IMR-90 (cell line): ENCODE measurements around the gene CLEC16A. TPM values are rescaled to one million over a fixed set of nuclear protein-coding genes. Genes with fewer than 3 reads are reported as not detected.

Experiments used
- ATAC-seq: fragments of 200-7000 bp; cut with Tn5 transposase; 2 replicates; pipeline ENCODE4 v1.9.1; 2020; ENCODE audit warnings: low read depth, mild to moderate bottlenecking, moderate library complexity
- BruUV-seq: library from RNA; stranded (reverse); fragments of 400-500 nt; replicated peaks from 2 replicates; lab custom pipeline; 2021; lab: Mats Ljungman, UMichigan
- CTCF ChIA-PET: fragments of 300-600 bp; formaldehyde crosslinking; extraction: SDS; loops from one replicate; lab custom pipeline; 2021; ENCODE audit warnings: antibody characterized with exemption; lab: Yijun Ruan, JAX
- POLR2A ChIA-PET: fragments of 300-600 bp; sonication (Branson Sonifier 250); formaldehyde crosslinking; loops from one replicate; lab custom pipeline; 2022; ENCODE audit warnings: antibody characterized with exemption; ENCODE audit not compliant: unreplicated experiment; lab: Charles Lee
- DNase-seq: peaks from one replicate; pipeline ENCODE4 v3.0.0; 2013
- H2AFZ ChIP-seq: replicated peaks from 2 replicates; pipeline ENCODE3; 2013; ENCODE audit warnings: low read length, mild to moderate bottlenecking; ENCODE audit not compliant: poor library complexity
- H2AK5ac ChIP-seq: 2 replicates; pipeline ENCODE4 v1.6.1; 2013; ENCODE audit warnings: low read depth, low read length, inconsistent platforms
- H2AK9ac ChIP-seq: replicated peaks from 2 replicates; pipeline ENCODE3; 2013; ENCODE audit warnings: mild to moderate bottlenecking, low read depth, low read length, moderate library complexity; ENCODE audit not compliant: poor library complexity
- H2BK120ac ChIP-seq: 2 replicates; pipeline ENCODE4 v1.6.1; 2013; ENCODE audit warnings: low read depth, low read length, inconsistent platforms
- H2BK15ac ChIP-seq: 3 replicates; pipeline ENCODE4 v1.6.1; 2013; ENCODE audit warnings: low read depth, low read length, inconsistent platforms
- H2BK20ac ChIP-seq: 2 replicates; pipeline ENCODE4 v1.6.1; 2013; ENCODE audit warnings: low read depth, mild to moderate bottlenecking, inconsistent platforms, low read length, moderate library complexity
- H2BK5ac ChIP-seq: 2 replicates; pipeline ENCODE4 v1.6.1; 2013; ENCODE audit warnings: mild to moderate bottlenecking, low read depth, low read length, inconsistent platforms; ENCODE audit not compliant: poor library complexity, severe bottlenecking
- H3K14ac ChIP-seq: replicated peaks from 2 replicates; pipeline ENCODE4 v1.6.1; 2013; ENCODE audit warnings: low read depth, low read length, inconsistent platforms
- H3K18ac ChIP-seq: 2 replicates; pipeline ENCODE4 v1.6.1; 2013; ENCODE audit warnings: low read depth, low read length, control low read depth
- H3K23ac ChIP-seq: 2 replicates; pipeline ENCODE4 v1.6.1; 2013; ENCODE audit warnings: low read depth, low read length, inconsistent platforms
- H3K27ac ChIP-seq: 2 replicates; pipeline ENCODE4 v1.5.1; 2013; ENCODE audit warnings: mild to moderate bottlenecking, control low read depth, low read length; ENCODE audit not compliant: insufficient read depth
- H3K27me3 ChIP-seq: 2 replicates; pipeline ENCODE4 v1.6.1; 2013; ENCODE audit warnings: low read length; ENCODE audit not compliant: control insufficient read depth, insufficient read depth
- H3K36me3 ChIP-seq: 2 replicates; pipeline ENCODE4 v1.6.1; 2013; ENCODE audit warnings: low read length, mixed read lengths; ENCODE audit not compliant: control insufficient read depth, insufficient read depth
- H3K4ac ChIP-seq: 2 replicates; pipeline ENCODE4 v1.6.1; 2013; ENCODE audit warnings: low read depth, low read length, inconsistent platforms
- H3K4me1 ChIP-seq: 2 replicates; pipeline ENCODE4 v1.6.1; 2013; ENCODE audit warnings: low read length, mixed read lengths; ENCODE audit not compliant: control insufficient read depth, insufficient read depth
- H3K4me2 ChIP-seq: 2 replicates; pipeline ENCODE4 v1.6.1; 2013; ENCODE audit warnings: low read depth, mild to moderate bottlenecking, control low read depth, low read length, moderate library complexity
- H3K4me3 ChIP-seq: 2 replicates; pipeline ENCODE4 v1.5.1; 2013; ENCODE audit warnings: low read depth, mild to moderate bottlenecking, control low read depth, low read length, moderate library complexity; ENCODE audit not compliant: insufficient read depth
- H3K56ac ChIP-seq: 2 replicates; pipeline ENCODE4 v1.6.1; 2013; ENCODE audit warnings: low read length, inconsistent platforms; ENCODE audit not compliant: insufficient read depth; ENCODE audit errors: extremely low read depth
- H3K79me1 ChIP-seq, 2 experiments: 2 replicates each; pipeline ENCODE4 v1.6.1; 2013; ENCODE audit warnings: low read length in 2 of 2, inconsistent platforms in 1 of 2, low read depth in 1 of 2
- H3K9ac ChIP-seq: 2 replicates; pipeline ENCODE4 v1.6.1; 2013; ENCODE audit warnings: low read depth, low read length, control low read depth
- H3K9me1 ChIP-seq: 2 replicates; pipeline ENCODE4 v1.6.1; 2013; ENCODE audit warnings: low read length, inconsistent platforms; ENCODE audit not compliant: insufficient read depth
- H3K9me3 ChIP-seq: 2 replicates; pipeline ENCODE4 v1.6.1; 2013; ENCODE audit warnings: low read length; ENCODE audit not compliant: control insufficient read depth, insufficient read depth
- H4K20me1 ChIP-seq: 2 replicates; pipeline ENCODE4 v1.6.1; 2013; ENCODE audit warnings: low read length, inconsistent platforms; ENCODE audit not compliant: insufficient read depth
- H4K5ac ChIP-seq: 2 replicates; pipeline ENCODE4 v1.6.1; 2013; ENCODE audit warnings: mild to moderate bottlenecking, low read depth, low read length, control low read depth
- H4K8ac ChIP-seq, 2 experiments: 2 replicates each; pipeline ENCODE4 v1.6.1; 2013; ENCODE audit warnings: low read depth in 2 of 2, low read length in 2 of 2, control low read depth in 1 of 2, inconsistent platforms in 1 of 2
- H4K91ac ChIP-seq: 2 replicates; pipeline ENCODE4 v1.6.1; 2013; ENCODE audit warnings: low read depth, low read length, inconsistent platforms; ENCODE audit not compliant: insufficient read depth
- CEBPB ChIP-seq: IDR thresholded peaks from 2 replicates; pipeline ENCODE4 v1.6.1; 2012; ENCODE audit warnings: low read depth, low read length, improper control_type of control experiment
- CHD1 ChIP-seq: IDR thresholded peaks from 2 replicates; pipeline ENCODE4 v1.6.1; 2012; ENCODE audit warnings: low read depth, low read length, improper control_type of control experiment
- FOS ChIP-seq: fragments of 150-350 bp; IDR thresholded peaks from 2 replicates; pipeline ENCODE4 v1.6.1; 2016; ENCODE audit warnings: low read depth, low read length
- NFE2L2 ChIP-seq: fragments of 150-350 bp; IDR thresholded peaks from 2 replicates; pipeline ENCODE4 v1.6.1; 2016; ENCODE audit warnings: low read depth, mild to moderate bottlenecking, low read length
- WGBS, 2 experiments: methylation state at CpG; one replicate each; pipeline versions ENCODE4 v1.1.5 to v1.1.7; 2013; ENCODE audit warnings: missing lambda C conversion rate in 2 of 2; ENCODE audit not compliant: insufficient read length in 1 of 2; ENCODE audit errors: extremely low coverage in 2 of 2; 5-methylcytosine and 5-hydroxymethylcytosine counted together
- dilution Hi-C: fragments of 300-500 bp; cut with HindIII; formaldehyde crosslinking; loops from one replicate; pipeline ENCODE4 v1.14.3; 2018; ENCODE audit warnings: low sequenced_read_pairs; ENCODE audit not compliant: unreplicated experiment
- in situ Hi-C: fragments of 300-500 bp; cut with MboI; formaldehyde crosslinking; loops from 3 replicates; pipeline ENCODE4 v1.14.3; 2019; ENCODE audit warnings: low sequenced_read_pairs, inconsistent platforms, mixed read lengths
- intact Hi-C: fragments of 100-400 bp; cut with micrococcal nuclease; formaldehyde crosslinking; loops from 2 replicates; pipeline ENCODE4 v1.10.0; 2022
- polyA plus RNA-seq, 3 experiments: library from polyadenylated mRNA; depleted of rRNA; stranded (reverse); fragments of >200 nt; gene quantifications; 2 replicates each; pipeline ENCODE4 v1.2.3, GENCODE V29; 2012; ENCODE audit warnings: low replicate concordance in 1 of 3
- total RNA-seq: library from RNA; depleted of rRNA; stranded (reverse); fragments of >200 nt; gene quantifications from 2 replicates; pipeline ENCODE4 v1.2.3, GENCODE V29; 2012
- TF ChIP-seq, protein P1 (sequence below): conservative IDR thresholded peaks from 2 replicates; pipeline ENCODE4 v1.5.1; 2012; ENCODE audit warnings: mild to moderate bottlenecking, low read depth, low read length, improper control_type of control experiment
- TF ChIP-seq, protein P2 (sequence below): fragments of 150-350 bp; IDR thresholded peaks from 2 replicates; pipeline ENCODE4 v1.6.1; 2017; ENCODE audit warnings: mild to moderate bottlenecking, antibody characterized with exemption, low read length, low read depth

The CLEC16A gene
- total and polyA plus RNA-seq, 2 of the 4 experiments (the other 2 are of a cell fraction) = 15.9 to 16.5 TPM

DNA sequence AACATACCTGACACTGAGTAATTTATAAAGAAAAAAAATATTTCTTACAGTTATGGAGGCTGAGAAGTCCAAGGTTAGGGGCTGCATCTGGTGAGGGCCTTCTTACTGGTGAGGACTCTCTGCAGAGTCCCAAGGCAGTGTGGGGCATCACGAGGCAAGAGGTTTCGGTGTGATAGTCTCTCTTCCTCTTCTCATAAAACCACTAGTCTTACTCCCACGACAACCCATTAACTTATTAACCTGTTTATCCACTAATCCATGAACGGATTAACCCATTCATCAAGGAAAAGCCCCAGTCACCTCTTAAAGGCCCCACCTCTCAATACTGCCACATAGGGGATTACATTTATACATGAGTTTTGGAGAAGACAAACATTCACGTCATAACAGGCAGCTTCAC lies 47.2 kb upstream of the CLEC16A start:
- ChIA-PET CTCF (no interaction called here), POLR2A (no interaction called here)
- Histone ChIP-seq H4K8ac (no peak overlapping the region), H2BK20ac (no peak overlapping the region), H3K4ac (no peak overlapping the region), H4K91ac (no peak overlapping the region), H3K23ac (no peak overlapping the region), H2BK120ac (no peak overlapping the region), H3K9me1 (no peaks in the 10 kb centered on the region), H2BK15ac (no peak overlapping the region), H4K20me1 (0 out of 2 replicates have a peak, but pooled peaks cover 7% of the 10 kb centered on the region), H3K36me3 (no peaks in the 10 kb centered on the region), H3K4me1 (no peaks in the 10 kb centered on the region), H3K79me1 (no peaks in the 10 kb centered on the region), H4K5ac (no peak overlapping the region), H2AFZ (no peak overlapping the region), H2AK9ac (no peak overlapping the region), H2BK5ac (no peak overlapping the region), H3K14ac (no peak overlapping the region), H3K4me3 (no peak overlapping the region), H3K4me2 (no peak overlapping the region), H3K27ac (no peak overlapping the region), H3K9me3 (no peaks in the 10 kb centered on the region), H3K56ac (no peak overlapping the region), H3K27me3 (peaks cover 5% of the 10 kb centered on the region), H2AK5ac (no peak overlapping the region), H3K9ac (no peak overlapping the region), H3K18ac (no peak overlapping the region)
- ATAC-seq (no peak), DNase-seq (no peak)
- in situ Hi-C loops = no loop called here
- intact Hi-C loops = no loop called here
- no TSS peak for BruUV-seq
- dilution Hi-C loops = no loop called here
- no peak for TF ChIP-seq CHD1
- TF ChIP-seq, protein P1, sequence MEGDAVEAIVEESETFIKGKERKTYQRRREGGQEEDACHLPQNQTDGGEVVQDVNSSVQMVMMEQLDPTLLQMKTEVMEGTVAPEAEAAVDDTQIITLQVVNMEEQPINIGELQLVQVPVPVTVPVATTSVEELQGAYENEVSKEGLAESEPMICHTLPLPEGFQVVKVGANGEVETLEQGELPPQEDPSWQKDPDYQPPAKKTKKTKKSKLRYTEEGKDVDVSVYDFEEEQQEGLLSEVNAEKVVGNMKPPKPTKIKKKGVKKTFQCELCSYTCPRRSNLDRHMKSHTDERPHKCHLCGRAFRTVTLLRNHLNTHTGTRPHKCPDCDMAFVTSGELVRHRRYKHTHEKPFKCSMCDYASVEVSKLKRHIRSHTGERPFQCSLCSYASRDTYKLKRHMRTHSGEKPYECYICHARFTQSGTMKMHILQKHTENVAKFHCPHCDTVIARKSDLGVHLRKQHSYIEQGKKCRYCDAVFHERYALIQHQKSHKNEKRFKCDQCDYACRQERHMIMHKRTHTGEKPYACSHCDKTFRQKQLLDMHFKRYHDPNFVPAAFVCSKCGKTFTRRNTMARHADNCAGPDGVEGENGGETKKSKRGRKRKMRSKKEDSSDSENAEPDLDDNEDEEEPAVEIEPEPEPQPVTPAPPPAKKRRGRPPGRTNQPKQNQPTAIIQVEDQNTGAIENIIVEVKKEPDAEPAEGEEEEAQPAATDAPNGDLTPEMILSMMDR = no peak
- no peak for TF ChIP-seq NFE2L2
- TF ChIP-seq, protein P2, sequence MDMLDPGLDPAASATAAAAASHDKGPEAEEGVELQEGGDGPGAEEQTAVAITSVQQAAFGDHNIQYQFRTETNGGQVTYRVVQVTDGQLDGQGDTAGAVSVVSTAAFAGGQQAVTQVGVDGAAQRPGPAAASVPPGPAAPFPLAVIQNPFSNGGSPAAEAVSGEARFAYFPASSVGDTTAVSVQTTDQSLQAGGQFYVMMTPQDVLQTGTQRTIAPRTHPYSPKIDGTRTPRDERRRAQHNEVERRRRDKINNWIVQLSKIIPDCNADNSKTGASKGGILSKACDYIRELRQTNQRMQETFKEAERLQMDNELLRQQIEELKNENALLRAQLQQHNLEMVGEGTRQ = no peak
- no peak for TF ChIP-seq CEBPB
- TF ChIP-seq FOS = no peak
- WGBS, 2 experiments = no CpG with 5 or more reads among the region's 5 CpGs
